ENCODE results near the gene ZNF280C.

- TF ChIP-seq POLR2A (IDR thresholded peaks at IDR 0.05), result no peak
- no peak for TF ChIP-seq CTCF (IDR thresholded peaks at IDR 0.05)
These were observed 18.5 kb upstream of the ZNF280C start for GRCh38 chrX:130287071-130287770.
